HG03196 (cell line): ENCODE results near the gene FNDC3B.

Experiments
- ATAC-seq: cut with Tn5 transposase; IDR thresholded peaks from one replicate; pipeline ENCODE4 v1.9.1; 2021; ENCODE audit not compliant: unreplicated experiment

Gene FNDC3B

DNA sequence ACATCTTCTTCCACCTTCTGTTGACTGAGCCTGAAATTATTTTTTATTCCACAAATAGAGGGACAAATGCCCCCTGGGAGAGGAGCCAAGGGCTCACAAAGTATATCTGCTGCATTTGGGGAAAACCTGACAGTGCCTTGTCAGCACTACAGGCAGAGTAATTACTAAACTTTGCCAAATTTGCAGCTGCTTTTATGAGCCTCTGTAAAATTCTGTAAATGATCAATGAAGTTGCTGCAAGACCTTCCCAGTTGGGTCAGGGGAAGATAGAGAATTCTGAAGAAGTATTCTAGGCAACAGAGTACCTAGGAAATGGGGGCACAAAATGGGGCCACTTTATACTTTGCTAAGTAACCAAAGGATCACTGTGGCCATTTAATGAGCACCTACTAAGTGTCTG lies 398.3 kb downstream of the FNDC3B start:
- ATAC-seq = no peak

DNA sequence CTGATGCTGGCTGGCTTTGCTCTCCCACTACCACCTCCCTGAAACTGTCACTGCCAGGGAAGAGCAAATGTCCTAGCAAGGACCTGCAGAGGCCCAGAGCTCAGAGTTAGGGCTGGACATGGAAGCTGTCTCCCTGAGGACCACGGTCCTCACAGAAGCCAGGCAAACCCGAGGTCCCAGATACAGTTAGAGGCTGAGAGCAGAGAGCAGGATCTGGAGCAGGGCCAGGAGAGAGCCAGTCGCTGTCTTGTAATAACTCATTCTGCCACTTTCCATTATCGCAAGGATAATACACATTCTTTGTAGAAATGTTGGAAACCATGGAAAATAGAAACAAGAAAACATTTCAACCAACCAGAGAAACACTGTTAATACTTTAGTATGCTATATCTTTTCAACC lies 398.8 kb downstream of the FNDC3B start:
- ATAC-seq = no peak

DNA sequence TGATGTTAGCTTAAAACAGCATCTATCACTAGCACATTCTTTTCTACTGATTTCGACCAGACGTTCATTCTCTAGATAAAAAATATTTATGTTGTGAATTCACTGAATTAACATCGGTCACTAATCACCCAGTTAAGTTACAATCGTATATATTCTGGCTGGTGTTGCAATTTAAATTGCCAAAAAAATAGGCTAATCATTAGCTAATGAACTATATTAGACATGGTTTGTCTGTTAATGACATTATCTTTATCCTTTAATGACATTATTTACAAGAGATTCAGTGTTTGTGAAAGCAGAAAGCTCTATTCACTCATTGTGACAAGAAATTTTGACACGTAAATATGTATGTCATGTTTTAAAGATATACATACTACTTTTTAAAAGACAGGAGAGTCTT lies 402.2 kb downstream of the FNDC3B start:
- ATAC-seq = no peak

DNA sequence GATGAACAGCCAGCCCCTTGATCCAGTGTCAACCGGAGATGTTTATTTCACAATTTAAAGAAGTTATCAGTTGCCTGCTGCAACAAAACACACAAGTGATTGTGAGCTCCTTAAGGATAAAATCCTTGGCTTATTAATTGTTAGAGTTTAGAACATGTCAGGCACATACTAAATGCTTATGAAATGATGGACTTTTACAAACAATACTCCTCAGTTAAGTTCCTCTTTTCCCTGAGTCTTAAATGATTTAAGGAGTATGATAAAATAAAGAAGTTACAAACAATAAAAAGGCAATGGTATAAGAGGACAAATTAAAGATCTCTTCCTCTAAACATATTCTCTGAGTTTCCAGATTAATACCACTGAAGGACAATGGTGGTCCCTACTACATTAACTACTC lies 403.2 kb downstream of the FNDC3B start:
- no peak for ATAC-seq

DNA sequence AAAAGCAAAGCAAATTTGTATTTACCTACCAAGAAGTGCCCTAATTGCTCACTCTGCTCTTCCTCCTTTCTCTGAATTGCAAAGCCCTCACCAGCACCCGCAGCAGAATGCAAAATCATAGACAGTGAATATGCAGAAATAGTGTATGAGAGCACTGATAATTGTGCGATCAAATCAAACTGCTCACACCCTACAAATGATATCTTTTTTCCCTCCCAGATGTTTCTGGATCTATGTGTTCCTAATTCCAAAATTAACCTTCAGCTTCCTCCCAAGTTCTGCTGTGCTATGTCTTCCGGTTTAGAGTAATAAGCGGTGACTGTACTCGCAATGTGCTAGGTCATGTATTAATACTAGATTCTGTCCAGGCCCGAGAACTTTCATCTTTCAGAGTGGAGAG lies 405.4 kb downstream of the FNDC3B start:
- no peak for ATAC-seq

DNA sequence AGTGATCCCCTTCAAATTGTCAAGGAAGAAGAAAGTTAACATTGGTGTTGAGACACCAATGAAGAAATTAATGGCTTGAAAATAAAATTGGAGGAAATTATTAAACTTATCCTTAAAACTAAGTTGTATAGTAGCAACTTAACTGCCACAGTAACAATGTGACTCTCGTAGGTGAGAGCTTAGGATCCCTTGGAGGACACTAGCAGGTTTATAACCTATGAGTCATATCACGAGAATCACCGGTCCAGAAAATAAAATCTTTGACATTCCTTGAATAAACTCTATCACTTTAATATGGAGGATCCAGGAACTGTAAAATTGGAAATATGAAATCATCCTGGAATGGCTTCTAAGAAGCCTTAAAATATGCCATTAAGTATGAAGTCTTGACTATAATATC lies 406.8 kb downstream of the FNDC3B start:
- ATAC-seq = no peak

DNA sequence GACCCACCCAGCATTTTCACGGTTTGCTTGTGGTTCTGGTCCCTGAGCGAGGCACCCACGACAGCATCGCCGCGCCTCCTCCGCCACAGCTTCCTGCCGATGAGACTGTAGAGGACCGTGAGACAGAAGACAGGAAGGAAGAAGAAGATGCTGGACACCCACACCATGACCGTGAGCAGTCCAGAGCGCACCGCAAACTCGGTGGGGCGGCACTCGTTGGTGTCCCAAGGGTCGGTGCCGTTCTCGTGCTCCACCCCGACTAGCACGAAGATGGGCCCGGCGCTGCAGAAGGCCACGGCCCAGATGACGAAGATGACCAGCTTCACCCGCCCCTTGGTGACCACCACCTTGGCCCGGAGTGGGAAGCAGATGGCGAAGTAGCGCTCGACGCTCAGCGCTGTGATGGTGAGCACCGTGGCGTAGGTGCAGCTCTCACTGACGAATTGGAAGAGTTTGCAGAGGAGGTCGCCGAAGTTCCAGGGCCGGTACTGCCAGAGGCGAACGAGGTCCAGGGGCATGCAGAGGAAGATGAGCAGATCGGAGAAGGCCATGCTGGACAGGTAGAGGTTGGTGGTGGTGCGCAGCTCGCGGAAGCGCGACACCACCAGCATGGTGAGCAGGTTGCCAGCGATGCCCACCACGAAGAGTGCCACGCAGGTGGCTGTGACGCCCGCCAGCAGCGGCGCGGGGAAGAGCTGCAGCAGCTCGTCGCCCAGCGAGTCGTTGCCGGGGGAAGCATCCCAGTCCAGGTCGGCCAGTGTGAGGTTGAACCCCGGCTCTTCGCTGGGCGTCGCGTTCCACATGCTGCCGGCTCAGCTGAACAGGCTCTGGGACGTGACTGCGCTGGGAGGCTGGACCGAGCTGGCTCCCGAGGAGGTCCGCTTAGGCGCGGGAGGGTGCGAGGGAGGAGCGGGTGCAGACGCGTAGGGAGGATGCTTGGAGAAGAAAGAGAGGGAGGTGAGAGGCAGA lies 408.5 kb downstream of the FNDC3B start, which contains the start of gene GHSR:
Gene GHSR (minus strand): TSS at position 846 of the 969 bp plus-strand sequence. CDS start 43 bp downstream, at position 803.
- ATAC-seq = no peak

DNA sequence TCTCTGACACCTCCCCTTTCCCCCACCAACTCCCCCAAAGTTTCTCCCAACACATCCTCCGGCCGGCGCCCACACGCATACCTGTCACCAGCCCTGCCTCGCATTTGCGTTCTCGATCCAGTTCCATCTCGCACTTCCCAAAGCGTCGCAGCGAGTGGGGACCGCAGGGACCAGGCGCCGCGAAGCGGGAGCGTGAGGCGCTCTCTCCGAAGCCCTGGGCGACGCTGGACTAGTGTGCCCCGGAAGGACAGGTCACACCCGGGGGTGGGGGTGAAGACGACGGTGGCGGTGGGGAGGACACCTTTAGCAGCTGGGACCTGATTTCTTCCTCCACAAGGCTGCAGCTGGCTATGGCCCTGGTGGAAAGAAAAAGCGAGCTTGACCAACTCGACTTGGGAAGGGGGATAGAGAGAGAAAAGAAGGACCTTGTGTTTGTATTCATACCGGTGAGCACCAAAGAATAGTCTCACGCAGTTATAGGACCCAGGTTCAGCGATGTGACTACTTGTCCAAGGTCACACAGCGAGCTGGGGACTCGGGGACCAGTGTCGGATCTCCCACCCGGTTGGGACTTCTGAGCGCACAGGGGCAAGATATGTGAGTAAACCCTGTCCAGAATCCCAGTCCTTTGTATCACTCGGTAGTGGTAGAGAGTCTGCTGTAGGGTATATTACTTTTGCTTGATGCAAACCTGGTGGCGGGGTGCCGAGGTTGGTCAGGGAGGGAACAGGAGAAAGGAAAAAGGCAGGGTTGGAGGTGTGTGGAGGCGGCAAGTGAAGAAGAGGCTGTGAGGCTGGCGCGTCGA lies 409.5 kb downstream of the FNDC3B start:
- ATAC-seq = no peak

DNA sequence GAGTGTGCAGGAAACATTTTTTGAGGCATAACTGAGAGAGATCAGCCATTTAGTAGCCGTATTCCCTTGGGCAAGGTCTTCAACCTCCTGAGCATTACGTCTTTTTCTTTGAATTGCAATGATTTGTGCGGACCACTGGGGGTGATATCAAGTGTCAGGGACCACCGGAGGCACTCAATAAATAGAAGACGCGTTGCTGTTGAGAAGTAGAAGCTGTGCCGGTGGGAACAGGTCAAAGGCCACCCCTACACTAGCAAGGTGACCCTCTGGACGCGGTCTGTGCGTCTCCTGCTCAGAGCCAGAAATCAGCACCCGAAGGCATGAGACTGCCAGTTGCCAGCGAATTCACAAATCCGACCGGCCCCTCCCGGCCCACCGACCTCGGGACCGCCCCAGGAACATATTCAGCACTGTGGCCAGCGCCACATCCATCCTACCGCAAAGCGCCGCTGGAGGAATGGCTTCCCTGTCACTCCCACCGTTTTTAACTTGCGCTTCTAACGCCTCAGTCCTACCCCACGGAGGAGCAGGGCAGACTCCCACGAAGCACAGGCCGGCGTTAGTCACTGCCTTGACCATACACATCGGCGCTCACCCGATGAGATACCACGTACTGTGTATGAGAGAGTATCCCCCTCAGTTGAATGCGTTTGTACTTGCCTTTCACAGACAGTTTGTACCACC lies 410.2 kb downstream of the FNDC3B start:
- ATAC-seq = no peak
